ENCODE results near the gene ADISSP. TPM values are rescaled to one million over a fixed set of nuclear protein-coding genes. Genes with fewer than 3 reads are reported as not detected.

ADISSP gene
- total and polyA plus RNA-seq, 2 experiments from 2014 or later = 86.6 to 126 TPM

- Histone ChIP-seq H3K36me3 (ENCODE audit: insufficient read depth) (no peaks in the 10 kb centered on the region), H3K27ac (ENCODE audit: low read depth) (no peak overlapping the region), H4K20me1 (replicated peaks; ENCODE audit: insufficient read depth) (no peaks in the 10 kb centered on the region), H3K9me2 (ENCODE audit: insufficient read depth) (no peaks in the 10 kb centered on the region), H3K79me2 (replicated peaks; ENCODE audit: insufficient read depth) (no peaks in the 10 kb centered on the region), H3K4me3 (no peak overlapping the region), H2AFZ (no peak overlapping the region; the same call in 1 of the 2 replicates), H3K4me1 (ENCODE audit: insufficient read depth) (no peaks in the 10 kb centered on the region), H3K4me2 (no peak overlapping the region), H3F3A (replicated peaks; ENCODE audit: low read depth) (no peaks in the 10 kb centered on the region), H3K27me3 (ENCODE audit: insufficient read depth) (no peaks in the 10 kb centered on the region)
- H3K9me3 Mint-ChIP-seq = no peaks in the 10 kb centered on the region
- H3K4me1 Mint-ChIP-seq = no peaks in the 10 kb centered on the region
- TF ChIP-seq STAT1 (IDR thresholded peaks at IDR 0.05; ENCODE audit: unreplicated experiment) = no peak
- TF ChIP-seq ZNF331 (CRISPR knock-in tag; IDR thresholded peaks at IDR 0.05; ENCODE audit: low read depth) = no peak
- no peak for TF ChIP-seq REST (IDR thresholded peaks at IDR 0.05; ENCODE audit: unreplicated experiment)
- no peak for TF ChIP-seq ETS1 (IDR thresholded peaks at IDR 0.05)
- no peak overlapping the region for H3K27ac Mint-ChIP-seq
- no peak overlapping the region for H3K4me3 Mint-ChIP-seq
- peaks cover 8% of the 10 kb centered on the region for H3K27me3 Mint-ChIP-seq (ENCODE audit: insufficient read depth, low read depth, poor library complexity)
- DNase-seq (ENCODE audit: low spot score) (no peak), ATAC-seq (no peak)
- no peaks in the 10 kb centered on the region for H3K36me3 Mint-ChIP-seq (ENCODE audit: low read depth)
Observed at GRCh38 chr20:3710011-3710466, 57.5 kb downstream of the ADISSP start.

DNA sequence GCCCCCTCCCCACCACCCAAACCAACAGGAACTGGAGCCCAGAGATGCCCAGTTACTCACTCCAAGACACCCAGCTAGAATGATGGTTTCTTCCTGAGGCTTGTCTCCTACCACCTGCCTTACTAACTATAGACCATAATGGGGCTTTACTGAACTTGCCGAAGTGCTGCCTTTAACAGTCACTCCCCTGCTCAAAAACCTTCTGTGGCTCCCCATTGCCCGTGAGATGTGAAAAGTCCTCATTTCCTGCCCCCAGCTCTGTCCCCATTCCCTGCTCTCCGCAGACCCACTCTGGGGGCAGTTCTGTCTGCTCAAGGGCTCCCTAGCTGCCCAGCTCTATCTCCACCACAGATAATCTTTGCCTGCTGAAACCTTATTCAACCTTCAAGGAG lies 60.0 kb downstream of the ADISSP start:
- H3K36me3 ChIP-seq (ENCODE audit: insufficient read depth) = no peaks in the 10 kb centered on the region
- H4K20me1 ChIP-seq (replicated peaks; ENCODE audit: insufficient read depth) = no peaks in the 10 kb centered on the region
- no peaks in the 10 kb centered on the region for H3K4me1 Mint-ChIP-seq
- no peak overlapping the region for H3K4me3 Mint-ChIP-seq
- no peak overlapping the region for H3K4me3 ChIP-seq
- no peaks in the 10 kb centered on the region for H3K27me3 ChIP-seq (ENCODE audit: insufficient read depth)
- ATAC-seq = no peak
- H3K27me3 Mint-ChIP-seq (ENCODE audit: insufficient read depth, low read depth, poor library complexity) = peaks cover 5% of the 10 kb centered on the region
- H2AFZ ChIP-seq = no peak overlapping the region
- H3K9me2 ChIP-seq (ENCODE audit: insufficient read depth) = no peaks in the 10 kb centered on the region
- DNase-seq (ENCODE audit: low spot score) = no peak
- H3K36me3 Mint-ChIP-seq (ENCODE audit: low read depth) = no peaks in the 10 kb centered on the region
- H3K9me3 Mint-ChIP-seq = no peaks in the 10 kb centered on the region
- no peaks in the 10 kb centered on the region for H3K79me2 ChIP-seq (replicated peaks; ENCODE audit: insufficient read depth)
- no peak overlapping the region for H3K4me2 ChIP-seq
- no peaks in the 10 kb centered on the region for H3F3A ChIP-seq (replicated peaks; ENCODE audit: low read depth)
- H3K27ac Mint-ChIP-seq = no peak overlapping the region
- no peaks in the 10 kb centered on the region for H3K4me1 ChIP-seq (ENCODE audit: insufficient read depth)
- TF ChIP-seq CTCF (conservative IDR thresholded peaks at IDR 0.05; ENCODE audit: low read depth in 2 of 2) = no peak
- no peak for TF ChIP-seq ZNF462 (CRISPR knock-in tag; IDR thresholded peaks at IDR 0.05)
- no peak overlapping the region for H3K27ac ChIP-seq (ENCODE audit: low read depth)

Measured in GM23338 (cell line).